Measurements from ENCODE around the gene POLR2F. TPM values are rescaled to one million over a fixed set of nuclear protein-coding genes. Genes with fewer than 3 reads are reported as not detected.

POLR2F gene
- total and polyA plus RNA-seq, 7 donors = 69.2 to 280 (median 95.9) TPM

DNA sequence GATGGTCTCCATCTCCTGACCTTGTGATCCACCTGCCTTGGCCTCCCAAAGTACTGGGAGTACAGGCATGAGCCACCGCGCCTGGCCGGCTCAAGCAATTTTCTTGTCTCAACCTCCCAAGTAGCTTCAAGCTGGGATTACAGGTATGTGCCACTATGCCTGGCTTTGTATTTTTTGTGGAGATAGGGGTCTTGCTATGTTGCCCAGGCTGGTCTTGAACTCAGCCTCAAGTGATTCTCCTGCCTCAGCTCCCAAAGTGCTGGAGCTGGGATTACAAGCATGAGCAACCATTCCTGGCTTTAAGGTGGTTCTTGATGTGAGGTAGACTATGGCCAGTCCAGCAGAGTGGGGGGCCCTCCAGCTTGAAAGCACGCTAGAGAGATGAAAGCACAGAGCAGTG, 7.6 kb downstream of the POLR2F start:
- ATAC-seq (no peak), DNase-seq (no peak)
- Histone ChIP-seq H3K36me3 (ENCODE audit: insufficient read depth in 1 of 2, low read depth in 1 of 2) (peaks cover 8 to 77% of the 10 kb centered on the region in 2 donors), H3K4me1 (peaks cover 15% of the 10 kb centered on the region), H3K9me3 (no peaks in the 10 kb centered on the region), H3K4me3 (no peak overlapping the region), H3K27me3 (ENCODE audit: insufficient read depth in 3 of 3, low read length in 2 of 3) (no peaks in the 10 kb centered on the region), H3K27ac (no peak overlapping the region)
- 96 to 99% (median 98%) methylated on average over 4 of the region's 4 CpGs for WGBS, 3 donors
- intact Hi-C loops (cut with DNase I) = loop anchor here in 1 of 2 donors (10.0 kb wide), 1 partner anchor 146 kb away; no protein-coding TSS in a partner anchor
- TF ChIP-seq, protein P1, sequence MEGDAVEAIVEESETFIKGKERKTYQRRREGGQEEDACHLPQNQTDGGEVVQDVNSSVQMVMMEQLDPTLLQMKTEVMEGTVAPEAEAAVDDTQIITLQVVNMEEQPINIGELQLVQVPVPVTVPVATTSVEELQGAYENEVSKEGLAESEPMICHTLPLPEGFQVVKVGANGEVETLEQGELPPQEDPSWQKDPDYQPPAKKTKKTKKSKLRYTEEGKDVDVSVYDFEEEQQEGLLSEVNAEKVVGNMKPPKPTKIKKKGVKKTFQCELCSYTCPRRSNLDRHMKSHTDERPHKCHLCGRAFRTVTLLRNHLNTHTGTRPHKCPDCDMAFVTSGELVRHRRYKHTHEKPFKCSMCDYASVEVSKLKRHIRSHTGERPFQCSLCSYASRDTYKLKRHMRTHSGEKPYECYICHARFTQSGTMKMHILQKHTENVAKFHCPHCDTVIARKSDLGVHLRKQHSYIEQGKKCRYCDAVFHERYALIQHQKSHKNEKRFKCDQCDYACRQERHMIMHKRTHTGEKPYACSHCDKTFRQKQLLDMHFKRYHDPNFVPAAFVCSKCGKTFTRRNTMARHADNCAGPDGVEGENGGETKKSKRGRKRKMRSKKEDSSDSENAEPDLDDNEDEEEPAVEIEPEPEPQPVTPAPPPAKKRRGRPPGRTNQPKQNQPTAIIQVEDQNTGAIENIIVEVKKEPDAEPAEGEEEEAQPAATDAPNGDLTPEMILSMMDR (IDR thresholded peaks at IDR 0.05) = no peak

DNA sequence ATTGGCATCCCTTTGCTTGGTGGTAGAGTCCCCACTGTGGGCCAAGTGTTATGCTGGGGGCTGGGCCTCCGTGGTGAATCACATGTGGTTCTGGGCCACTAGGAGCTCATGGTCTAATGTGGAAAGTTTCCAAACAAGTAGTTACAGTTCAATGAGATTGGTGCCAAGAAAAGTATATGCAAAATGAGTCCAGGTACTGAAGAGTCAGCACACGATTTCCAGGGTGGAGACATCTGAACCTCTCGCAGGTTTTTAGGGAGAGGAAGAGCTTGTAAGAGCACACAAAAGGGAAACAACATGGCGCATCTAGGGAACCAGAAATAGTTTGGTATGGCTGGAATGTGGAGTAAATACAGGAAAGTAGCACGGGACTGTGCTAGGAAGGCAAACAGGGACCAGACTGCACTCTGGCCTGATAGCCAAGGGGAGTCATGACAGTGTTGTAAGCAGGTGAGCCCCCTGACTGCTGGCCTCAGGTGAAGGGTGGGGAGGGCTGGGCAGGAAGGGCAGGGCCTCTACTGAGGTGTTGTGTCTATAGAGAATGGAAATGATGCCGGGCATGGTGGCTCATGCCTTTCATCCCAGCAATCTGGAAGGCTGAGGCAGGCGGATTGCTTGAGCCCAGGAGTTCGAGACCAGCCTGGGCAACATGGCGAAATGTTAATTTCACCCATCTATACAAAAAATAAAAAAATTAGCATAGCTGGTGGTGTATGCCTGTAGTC, 12.6 kb downstream of the POLR2F start:
- peaks cover 9% of the 10 kb centered on the region for H3K4me1 ChIP-seq
- H3K4me3 ChIP-seq = no peak overlapping the region
- DNase-seq (no peak), ATAC-seq (no peak)
- no peaks in the 10 kb centered on the region for H3K9me3 ChIP-seq
- H3K27me3 ChIP-seq (ENCODE audit: insufficient read depth in 3 of 3, low read length in 2 of 3) = no peaks in the 10 kb centered on the region
- TF ChIP-seq, protein P1 (IDR thresholded peaks at IDR 0.05) = no peak
- H3K27ac ChIP-seq = no peak overlapping the region
- WGBS, 3 donors = 76 to 88% (median 80%) methylated on average over 9 of the region's 9 CpGs
- H3K36me3 ChIP-seq (ENCODE audit: insufficient read depth in 1 of 2, low read depth in 1 of 2) = peaks cover 9 to 64% of the 10 kb centered on the region in 2 donors
- intact Hi-C loops (cut with DNase I) = loop anchor here (5.0 to 10.0 kb wide), 2 partner anchors 149 to 151 kb away; no protein-coding TSS in a partner anchor

DNA sequence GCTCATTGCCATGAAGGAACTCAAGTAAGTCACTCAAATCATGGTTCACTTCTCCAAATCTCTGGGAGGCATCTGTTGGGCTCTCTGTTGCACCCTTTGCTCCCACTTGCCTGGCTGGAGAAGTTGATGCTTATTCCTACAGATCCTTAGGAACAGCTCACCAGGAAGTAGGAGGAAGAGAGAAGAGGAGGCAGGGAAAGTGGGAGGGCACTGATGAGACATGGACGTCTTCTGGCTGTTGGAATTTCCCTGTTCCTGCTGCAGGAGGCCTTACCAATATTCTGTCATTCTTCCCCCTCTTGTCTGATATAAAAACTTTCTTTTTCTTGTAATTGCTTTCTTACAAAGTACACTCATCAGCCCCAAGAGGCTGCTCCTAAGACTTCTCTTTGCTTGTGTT, 13.6 kb downstream of the POLR2F start:
- no peak for ATAC-seq
- H3K4me3 ChIP-seq = no peak overlapping the region

DNA sequence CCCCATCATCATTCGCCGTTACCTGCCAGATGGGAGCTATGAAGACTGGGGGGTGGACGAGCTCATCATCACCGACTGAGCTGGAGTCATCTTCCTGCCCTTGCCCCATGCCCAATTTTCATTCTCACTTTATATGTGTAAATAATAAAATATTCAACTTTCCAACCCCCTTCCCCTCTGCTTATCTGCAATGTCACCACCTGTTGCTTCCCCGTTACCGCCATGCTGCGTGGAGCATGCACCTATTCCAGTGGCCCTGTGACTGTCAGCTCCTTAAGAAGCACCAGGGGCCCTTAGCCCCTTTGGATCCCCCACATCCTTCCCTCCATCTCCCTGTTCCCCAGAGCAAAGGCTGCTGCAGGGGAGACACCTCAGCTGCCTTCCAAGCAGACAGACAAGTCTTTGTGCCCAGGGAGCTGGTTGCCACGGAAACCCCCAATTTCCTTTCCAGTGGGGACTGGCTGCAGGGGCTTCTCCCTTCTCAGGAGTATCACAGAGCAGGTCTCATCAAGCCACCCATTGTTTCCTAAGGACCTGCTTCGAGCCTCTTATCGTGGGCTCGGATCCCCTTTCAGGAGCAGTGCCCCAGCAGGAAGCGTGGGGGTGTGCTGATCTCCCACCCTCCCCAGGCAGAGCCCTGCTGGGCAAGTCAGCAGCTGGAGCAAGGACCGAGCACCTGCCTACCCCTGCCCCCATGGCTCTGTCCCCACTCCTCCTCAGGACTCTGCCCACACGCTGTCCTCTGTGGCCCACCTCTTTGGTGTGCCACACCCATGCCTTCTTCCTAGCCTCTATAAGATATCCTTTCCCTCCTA, 14.3 kb downstream of the POLR2F start:
- Histone ChIP-seq H3K36me3 (ENCODE audit: insufficient read depth in 1 of 2, low read depth in 1 of 2) (peaks cover 9 to 46% of the 10 kb centered on the region in 2 donors), H3K27me3 (ENCODE audit: insufficient read depth in 3 of 3, low read length in 2 of 3) (no peaks in the 10 kb centered on the region), H3K9me3 (no peaks in the 10 kb centered on the region), H3K27ac (no peak overlapping the region), H3K4me1 (peaks cover 9% of the 10 kb centered on the region), H3K4me3 (no peak overlapping the region)
- ATAC-seq = no peak
- DNase-seq = no peak
- TF ChIP-seq, protein P1 (IDR thresholded peaks at IDR 0.05) = no peak
- intact Hi-C loops (cut with DNase I) = loop anchor here (5.0 to 10.0 kb wide), 2 partner anchors 151 to 153 kb away; no protein-coding TSS in a partner anchor
- WGBS, 3 donors = 83 to 87% (median 85%) methylated on average over 14 of the region's 14 CpGs

More for the DNA sequence above, 13.6 kb downstream of the POLR2F start:
- Histone ChIP-seq H3K4me1 (peaks cover 9% of the 10 kb centered on the region), H3K27me3 (ENCODE audit: insufficient read depth in 3 of 3, low read length in 2 of 3) (no peaks in the 10 kb centered on the region), H3K9me3 (no peaks in the 10 kb centered on the region), H3K27ac (no peak overlapping the region), H3K36me3 (ENCODE audit: insufficient read depth in 1 of 2, low read depth in 1 of 2) (peaks cover 9 to 53% of the 10 kb centered on the region in 2 donors)
- WGBS, 3 donors = 46 to 67% (median 66%) methylated on average over 1 of the region's 1 CpG
- TF ChIP-seq, protein P1 (IDR thresholded peaks at IDR 0.05) = no peak
- intact Hi-C loops (cut with DNase I) = loop anchor here (5.0 to 10.0 kb wide), 2 partner anchors 150 to 152 kb away; no protein-coding TSS in a partner anchor
- no peak for DNase-seq
